Measurements from ENCODE around the gene LIPC.

DNA sequence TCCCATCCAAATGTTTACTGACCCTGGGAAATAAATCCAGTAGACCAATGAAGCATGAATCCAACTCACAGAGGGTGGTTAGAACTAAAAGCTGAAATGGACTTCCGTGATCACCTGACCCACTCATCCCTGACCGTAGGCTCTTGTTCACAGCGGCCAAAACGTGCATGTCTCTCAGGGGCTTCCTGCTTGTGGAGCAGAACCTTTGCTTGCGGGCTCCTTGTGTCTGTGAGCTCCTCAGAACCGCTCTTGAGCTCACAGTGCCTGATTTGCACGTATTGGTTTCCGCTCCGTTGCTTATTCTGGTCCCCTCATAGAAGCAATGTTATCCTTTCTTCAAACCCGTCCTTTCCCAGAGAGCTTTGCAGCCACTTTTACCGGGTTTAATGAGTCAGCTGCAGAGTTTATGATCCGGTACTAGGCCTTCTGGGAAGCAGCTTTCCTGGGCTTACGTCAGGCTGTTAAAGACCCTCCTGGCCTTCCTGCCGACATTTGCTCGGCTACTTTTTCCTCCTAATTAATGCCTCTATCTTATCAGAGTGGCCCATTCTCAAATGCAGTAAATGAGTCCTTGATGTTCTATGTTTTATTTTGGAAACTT lies 35.4 kb downstream of the LIPC start:
- TF ChIP-seq, protein P1, sequence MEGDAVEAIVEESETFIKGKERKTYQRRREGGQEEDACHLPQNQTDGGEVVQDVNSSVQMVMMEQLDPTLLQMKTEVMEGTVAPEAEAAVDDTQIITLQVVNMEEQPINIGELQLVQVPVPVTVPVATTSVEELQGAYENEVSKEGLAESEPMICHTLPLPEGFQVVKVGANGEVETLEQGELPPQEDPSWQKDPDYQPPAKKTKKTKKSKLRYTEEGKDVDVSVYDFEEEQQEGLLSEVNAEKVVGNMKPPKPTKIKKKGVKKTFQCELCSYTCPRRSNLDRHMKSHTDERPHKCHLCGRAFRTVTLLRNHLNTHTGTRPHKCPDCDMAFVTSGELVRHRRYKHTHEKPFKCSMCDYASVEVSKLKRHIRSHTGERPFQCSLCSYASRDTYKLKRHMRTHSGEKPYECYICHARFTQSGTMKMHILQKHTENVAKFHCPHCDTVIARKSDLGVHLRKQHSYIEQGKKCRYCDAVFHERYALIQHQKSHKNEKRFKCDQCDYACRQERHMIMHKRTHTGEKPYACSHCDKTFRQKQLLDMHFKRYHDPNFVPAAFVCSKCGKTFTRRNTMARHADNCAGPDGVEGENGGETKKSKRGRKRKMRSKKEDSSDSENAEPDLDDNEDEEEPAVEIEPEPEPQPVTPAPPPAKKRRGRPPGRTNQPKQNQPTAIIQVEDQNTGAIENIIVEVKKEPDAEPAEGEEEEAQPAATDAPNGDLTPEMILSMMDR (IDR thresholded peaks at IDR 0.05; ENCODE audit: borderline replicate concordance, extremely low read depth, low read length, poor library complexity, severe bottlenecking), result no peak
- TF ChIP-seq EZH2 (IDR thresholded peaks at IDR 0.05; ENCODE audit: borderline replicate concordance, low read depth, low read length, severe bottlenecking), result no peak

Data from DND-41 (cell line).